HuH-7.5 (cell line): ENCODE data around the gene GIT2.
"Not testable (repeated sequence)": the region's sequence is repeated elsewhere in the genome, so short reads cannot be mapped to it uniquely, and the experiment has no call there.

Experiments used
- DNase-seq: peaks from one replicate; pipeline ENCODE4 v3.0.0; 2011; ENCODE audit warnings: low spot score

GIT2 gene

GRCh38 chr12:109920261-109920780 is 75.8 kb downstream of the GIT2 start:
- no peak for DNase-seq

GRCh38 chr12:109919456-109919855 is 76.7 kb downstream of the GIT2 start:
- DNase-seq: no peak

- no peak for DNase-seq
Measured at GRCh38 chr12:109916045-109916444, 80.1 kb downstream of the GIT2 start.

GRCh38 chr12:109915171-109916040 is 80.8 kb downstream of the GIT2 start:
- no peak for DNase-seq

- DNase-seq: no peak
Measured at GRCh38 chr12:109914461-109914860, 81.7 kb downstream of the GIT2 start.

- DNase-seq: no peak
Measured at GRCh38 chr12:109912855-109913321, 83.3 kb downstream of the GIT2 start.

- DNase-seq: peak; percentile 78
Measured at GRCh38 chr12:109910969-109911348, 85.2 kb downstream of the GIT2 start.

GRCh38 chr12:109910254-109910968 is 85.8 kb downstream of the GIT2 start:
- DNase-seq: no peak

GRCh38 chr12:109905301-109905700 is 90.9 kb downstream of the GIT2 start:
- no peak for DNase-seq

- no peak for DNase-seq
Measured at GRCh38 chr12:109902891-109903418, 93.2 kb downstream of the GIT2 start.

GRCh38 chr12:109900752-109901580 is 95.2 kb downstream of the GIT2 start:
- peak; percentile 66 for DNase-seq

GRCh38 chr12:109899783-109900751 is 96.1 kb downstream of the GIT2 start, which contains the start of gene TCHP:
Gene TCHP (plus strand): TSS chr12:109900274. CDS start chr12:109903027, 2,753 bp downstream.
- peak; percentile 82 for DNase-seq

GRCh38 chr12:109899345-109899744 is 96.8 kb downstream of the GIT2 start:
- not testable (repeated sequence) for DNase-seq

- no peak for DNase-seq
Measured at GRCh38 chr12:109897029-109897428, 99.1 kb downstream of the GIT2 start.

GRCh38 chr12:109896188-109896587 is 100.0 kb downstream of the GIT2 start:
- no peak for DNase-seq

GRCh38 chr12:109894939-109895338 is 101.2 kb downstream of the GIT2 start:
- no peak for DNase-seq

GRCh38 chr12:109893261-109893995 is 102.7 kb downstream of the GIT2 start:
- no peak for DNase-seq

- DNase-seq: no peak
Measured at GRCh38 chr12:109892748-109893147, 103.4 kb downstream of the GIT2 start.

- DNase-seq: no peak
Measured at GRCh38 chr12:109892165-109892715, 103.9 kb downstream of the GIT2 start.
